Uterus (tissue), 2 donors: ENCODE results near the gene SLC44A3.
A peak's percentile ranks its signal among the peaks of the same experiment; 100 is the strongest.

Experiments
- POLR2A ChIP-seq, 2 donors: fragments of 450-650 bp; IDR thresholded peaks; one replicate each; pipeline ENCODE4 v1.6.1; 2016; ENCODE audit warnings: antibody characterized with exemption in 2 of 2, mild to moderate bottlenecking in 1 of 2, moderate library complexity in 1 of 2
- TF ChIP-seq, protein P1 (sequence below), 4 experiments: fragments of 200-600 bp in 2 of 4; fragments of 450-650 bp in 2 of 4; sonication (generic) in 2 of 4; IDR thresholded peaks; one replicate each; pipeline ENCODE4 v1.5.1; 2016 to 2019; ENCODE audit warnings: antibody characterized with exemption in 4 of 4, mild to moderate bottlenecking in 2 of 4, moderate library complexity in 1 of 4

DNA sequence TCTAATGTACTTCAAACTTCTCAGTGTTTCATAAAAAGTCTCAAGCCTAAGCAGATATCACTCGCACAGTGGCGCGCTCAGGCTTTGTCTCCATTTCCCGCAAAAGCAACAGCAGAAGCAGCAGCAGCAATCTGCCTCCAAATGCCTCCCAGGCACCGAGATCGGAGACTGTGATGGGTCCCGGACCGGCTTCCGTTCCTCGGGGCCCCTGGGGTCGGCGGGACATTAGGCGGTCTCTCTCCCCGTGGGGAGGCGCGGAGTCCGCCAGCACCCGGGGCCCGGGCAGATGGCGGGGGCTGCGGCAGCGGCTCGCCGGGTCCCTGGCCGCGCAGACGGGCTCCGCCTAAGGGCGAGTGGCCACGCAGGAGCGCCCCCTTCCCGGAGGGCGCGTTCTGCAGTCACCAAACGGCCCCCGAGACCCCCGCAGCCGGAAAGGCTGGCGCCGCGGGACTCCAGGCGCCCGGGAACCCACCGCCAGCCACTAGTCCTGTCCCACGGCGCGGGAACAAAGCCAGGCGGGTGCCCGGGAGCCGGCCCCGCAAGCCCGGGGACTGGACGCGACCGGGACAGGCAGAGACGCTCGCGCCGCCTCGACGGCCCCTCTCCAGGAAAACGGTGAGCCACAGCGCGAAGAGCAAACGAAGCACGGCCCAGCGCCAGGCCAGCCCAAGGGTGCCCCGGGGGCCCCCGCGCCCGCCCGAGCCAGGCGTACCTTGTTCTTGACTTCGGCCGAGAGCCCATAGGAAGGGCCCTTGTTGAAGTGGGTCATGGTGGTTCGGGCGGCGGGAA lies 106.2 kb downstream of the SLC44A3 start:
- TF ChIP-seq, protein P1, sequence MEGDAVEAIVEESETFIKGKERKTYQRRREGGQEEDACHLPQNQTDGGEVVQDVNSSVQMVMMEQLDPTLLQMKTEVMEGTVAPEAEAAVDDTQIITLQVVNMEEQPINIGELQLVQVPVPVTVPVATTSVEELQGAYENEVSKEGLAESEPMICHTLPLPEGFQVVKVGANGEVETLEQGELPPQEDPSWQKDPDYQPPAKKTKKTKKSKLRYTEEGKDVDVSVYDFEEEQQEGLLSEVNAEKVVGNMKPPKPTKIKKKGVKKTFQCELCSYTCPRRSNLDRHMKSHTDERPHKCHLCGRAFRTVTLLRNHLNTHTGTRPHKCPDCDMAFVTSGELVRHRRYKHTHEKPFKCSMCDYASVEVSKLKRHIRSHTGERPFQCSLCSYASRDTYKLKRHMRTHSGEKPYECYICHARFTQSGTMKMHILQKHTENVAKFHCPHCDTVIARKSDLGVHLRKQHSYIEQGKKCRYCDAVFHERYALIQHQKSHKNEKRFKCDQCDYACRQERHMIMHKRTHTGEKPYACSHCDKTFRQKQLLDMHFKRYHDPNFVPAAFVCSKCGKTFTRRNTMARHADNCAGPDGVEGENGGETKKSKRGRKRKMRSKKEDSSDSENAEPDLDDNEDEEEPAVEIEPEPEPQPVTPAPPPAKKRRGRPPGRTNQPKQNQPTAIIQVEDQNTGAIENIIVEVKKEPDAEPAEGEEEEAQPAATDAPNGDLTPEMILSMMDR (IDR thresholded peaks at IDR 0.05): peak; percentile 35 to 65 (median 52)
- no peak for TF ChIP-seq POLR2A (IDR thresholded peaks at IDR 0.05)
